Measurements from ENCODE around the gene NCOA1.
"Not testable (repeated sequence)": the region's sequence is repeated elsewhere in the genome, so short reads cannot be mapped to it uniquely, and the experiment has no call there.

The NCOA1 gene

DNA sequence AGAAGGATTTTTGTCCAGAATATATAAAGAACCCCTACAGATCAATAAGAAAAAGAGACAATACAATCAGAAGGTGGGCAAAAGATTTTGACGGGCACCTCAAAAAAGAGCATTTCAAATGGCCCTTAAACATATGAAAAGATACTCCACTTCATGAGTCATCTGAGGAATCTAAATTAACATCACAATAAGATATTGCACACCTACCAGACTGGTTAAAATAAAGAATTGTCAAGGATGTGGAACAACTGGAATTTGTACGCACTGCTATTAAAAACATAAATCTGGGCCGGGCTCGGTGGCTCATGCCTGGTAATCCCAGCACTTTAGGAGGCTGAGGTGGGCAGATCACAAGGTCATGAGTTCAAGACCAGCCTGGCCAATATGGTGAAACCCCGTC lies 17.0 kb upstream of the NCOA1 start:
- DNase-seq (ENCODE audit: low spot score) = no peak

DNA sequence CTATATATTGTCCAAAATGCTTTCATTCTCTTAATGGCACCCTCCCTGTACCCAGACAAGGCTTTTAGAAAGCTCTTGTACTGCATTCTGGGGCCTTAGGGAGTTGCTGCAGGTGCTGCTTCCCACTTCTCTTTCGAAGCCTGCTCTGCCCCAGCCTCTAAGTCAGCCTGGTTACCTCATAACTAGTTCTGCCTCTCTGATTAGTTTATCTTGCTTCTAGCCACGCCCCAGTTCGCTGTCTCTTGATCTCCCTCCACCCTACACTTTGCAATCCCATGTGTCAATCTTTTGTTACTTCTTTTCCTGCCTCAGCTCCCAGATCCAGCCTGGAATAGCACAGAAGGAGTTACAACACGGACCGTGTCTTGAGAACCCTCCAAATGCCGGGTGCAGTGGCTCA lies 13.8 kb upstream of the NCOA1 start:
- no peak for DNase-seq (ENCODE audit: low spot score)

DNA sequence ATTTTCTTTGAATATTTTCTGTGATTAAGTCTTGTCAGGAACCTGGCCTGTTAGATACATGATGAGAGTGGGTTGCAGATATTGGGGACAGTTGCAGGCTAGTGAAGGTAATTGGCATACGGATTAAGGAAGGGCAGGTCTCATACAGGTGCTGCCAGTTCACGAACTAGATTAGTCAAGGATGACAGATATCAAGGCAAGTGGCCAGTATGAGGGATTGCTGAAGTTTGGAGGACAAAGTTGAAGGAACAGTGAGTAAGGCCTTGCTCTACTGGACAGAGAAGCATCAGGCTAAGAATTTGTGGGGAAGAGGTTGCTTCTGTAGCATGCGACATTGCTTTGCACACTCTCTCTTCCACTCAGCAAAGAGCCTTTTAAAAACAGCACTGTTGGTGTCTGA lies 12.8 kb upstream of the NCOA1 start:
- no peak for DNase-seq (ENCODE audit: low spot score)

DNA sequence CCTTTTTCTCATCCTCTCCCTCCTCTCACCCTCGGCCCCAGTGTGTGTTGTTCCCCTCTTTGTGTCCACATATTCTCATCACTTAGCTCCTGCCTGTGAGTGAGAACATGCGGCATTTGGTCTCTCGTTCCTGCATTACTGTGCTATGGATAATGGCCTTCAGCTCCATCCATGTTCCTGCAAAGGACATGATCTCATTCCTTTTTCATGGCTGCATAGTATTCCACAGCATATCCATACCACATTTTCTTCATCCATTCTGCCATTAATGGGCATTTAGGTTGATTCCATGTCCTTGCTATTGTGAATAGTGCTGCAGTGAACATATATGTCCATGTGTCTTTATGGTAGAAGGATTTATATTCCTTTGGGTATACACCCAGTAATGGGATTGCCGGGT lies 10.8 kb upstream of the NCOA1 start:
- no peak for DNase-seq (ENCODE audit: low spot score)

DNA sequence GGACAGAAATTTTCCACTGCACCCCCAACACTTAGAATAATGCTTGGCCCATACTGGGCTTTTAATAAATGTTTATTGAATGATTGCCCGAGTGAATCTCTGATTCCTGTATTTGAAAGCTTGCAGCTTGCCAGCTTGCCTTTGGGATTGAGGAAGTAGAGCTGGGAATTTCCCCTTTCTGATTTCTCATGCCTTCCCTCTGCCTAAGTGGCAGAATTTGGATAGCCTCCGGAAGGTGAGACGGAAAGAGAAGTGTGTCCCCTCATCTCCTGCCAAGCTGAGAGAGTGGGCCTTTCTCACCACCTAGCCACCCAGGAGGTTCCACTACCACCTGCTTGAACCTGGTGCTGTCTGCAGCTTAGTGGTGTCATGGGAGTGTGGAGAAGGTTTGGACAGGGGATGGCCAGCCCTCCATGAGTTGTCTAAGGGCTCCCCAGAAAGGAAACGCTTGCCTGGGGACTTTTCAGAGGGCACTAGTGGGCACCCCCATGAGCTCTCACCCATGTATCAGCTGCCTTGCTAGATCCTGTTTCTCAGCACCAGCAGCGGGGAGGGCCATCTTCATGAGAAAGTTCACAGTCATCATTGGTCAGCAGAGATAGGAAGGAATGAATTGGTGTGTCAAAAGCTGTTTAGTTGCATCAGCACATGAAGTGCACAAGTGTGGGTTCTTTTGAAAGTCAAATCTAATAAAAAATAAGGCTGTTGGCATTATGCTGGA lies 8.6 kb upstream of the NCOA1 start:
- no peak for DNase-seq (ENCODE audit: low spot score)

DNA sequence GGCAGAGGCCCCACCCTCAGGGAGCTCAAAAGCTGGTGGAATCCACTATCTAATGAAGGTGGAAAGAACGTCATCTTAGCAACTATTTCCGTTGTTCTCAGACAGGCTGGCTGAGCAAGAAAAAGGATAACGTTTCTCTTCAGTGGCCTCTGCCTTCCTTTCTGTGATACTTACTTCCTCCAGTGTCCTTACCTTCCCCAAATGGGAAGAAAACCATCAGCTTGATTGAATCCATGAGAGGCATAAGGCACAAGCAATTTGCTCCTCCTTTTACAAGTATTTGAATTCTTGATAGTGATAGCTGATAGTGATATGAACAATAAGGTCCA lies 8.1 kb upstream of the NCOA1 start:
- no peak for DNase-seq (ENCODE audit: low spot score)

DNA sequence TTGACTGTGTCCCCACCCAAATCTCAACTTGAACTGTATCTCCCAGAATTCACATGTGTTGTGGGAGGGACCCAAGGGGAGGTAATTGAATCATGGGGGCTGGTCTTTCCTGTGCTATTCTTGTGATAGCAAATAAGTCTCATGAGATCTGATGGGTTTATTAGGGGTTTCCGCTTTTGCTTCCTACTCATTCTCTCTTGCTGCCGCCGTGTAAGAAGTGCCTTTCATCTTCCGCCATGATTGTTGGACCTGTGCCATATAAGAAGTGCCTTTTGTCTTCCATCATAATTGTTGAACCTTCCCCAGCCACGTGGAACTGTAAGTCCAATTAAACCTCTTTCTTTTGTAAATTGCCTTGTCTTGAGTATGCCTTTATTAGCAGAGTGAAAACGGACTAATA lies 6.4 kb upstream of the NCOA1 start:
- DNase-seq (ENCODE audit: low spot score) = not testable (repeated sequence)

DNA sequence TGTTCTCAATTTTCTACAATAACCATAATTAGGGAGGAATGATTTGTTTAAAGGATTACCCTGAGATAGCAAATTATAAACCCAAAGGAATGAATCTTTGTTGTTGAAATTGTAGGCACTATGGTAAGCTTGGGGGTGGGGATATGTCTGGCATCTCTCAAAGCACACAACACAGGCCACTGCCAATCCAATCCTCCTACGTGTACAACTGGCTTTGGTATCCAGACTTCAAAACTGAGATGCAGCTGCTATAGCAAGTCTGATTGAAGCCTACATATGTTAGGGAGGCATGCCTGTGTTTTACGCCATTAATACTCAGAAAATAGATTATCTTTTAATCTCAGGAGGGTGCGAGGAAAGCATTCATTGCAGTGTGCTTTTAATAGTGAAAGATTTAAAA lies 5.9 kb upstream of the NCOA1 start:
- no peak for DNase-seq (ENCODE audit: low spot score)

DNA sequence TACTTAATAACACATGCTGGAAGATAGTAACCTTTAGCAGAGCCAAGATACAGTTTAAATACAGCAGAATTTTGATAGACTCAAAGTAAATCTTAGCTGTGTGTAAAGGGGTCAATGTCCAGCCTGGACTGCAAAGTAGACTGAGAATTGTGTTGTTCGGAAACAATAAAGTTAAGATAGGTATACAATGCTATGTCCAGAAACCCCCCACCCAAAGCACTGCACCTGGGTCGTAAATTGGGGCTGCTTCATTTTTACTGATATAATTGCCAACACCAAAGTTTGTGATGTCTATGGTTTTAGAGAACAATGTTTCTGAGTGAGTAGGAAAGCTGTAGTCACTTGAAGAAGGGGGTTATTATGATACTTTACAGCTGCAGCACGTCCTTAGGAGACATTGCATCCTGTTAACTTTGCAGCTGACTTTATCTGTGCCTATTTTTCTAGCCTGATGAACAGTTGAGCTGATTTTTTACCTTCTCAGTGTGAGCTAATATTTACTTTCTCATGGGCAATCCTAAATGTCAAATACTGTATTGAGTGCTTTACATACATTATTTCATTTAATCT lies 4.3 kb upstream of the NCOA1 start:
- DNase-seq (ENCODE audit: low spot score) = no peak

DNA sequence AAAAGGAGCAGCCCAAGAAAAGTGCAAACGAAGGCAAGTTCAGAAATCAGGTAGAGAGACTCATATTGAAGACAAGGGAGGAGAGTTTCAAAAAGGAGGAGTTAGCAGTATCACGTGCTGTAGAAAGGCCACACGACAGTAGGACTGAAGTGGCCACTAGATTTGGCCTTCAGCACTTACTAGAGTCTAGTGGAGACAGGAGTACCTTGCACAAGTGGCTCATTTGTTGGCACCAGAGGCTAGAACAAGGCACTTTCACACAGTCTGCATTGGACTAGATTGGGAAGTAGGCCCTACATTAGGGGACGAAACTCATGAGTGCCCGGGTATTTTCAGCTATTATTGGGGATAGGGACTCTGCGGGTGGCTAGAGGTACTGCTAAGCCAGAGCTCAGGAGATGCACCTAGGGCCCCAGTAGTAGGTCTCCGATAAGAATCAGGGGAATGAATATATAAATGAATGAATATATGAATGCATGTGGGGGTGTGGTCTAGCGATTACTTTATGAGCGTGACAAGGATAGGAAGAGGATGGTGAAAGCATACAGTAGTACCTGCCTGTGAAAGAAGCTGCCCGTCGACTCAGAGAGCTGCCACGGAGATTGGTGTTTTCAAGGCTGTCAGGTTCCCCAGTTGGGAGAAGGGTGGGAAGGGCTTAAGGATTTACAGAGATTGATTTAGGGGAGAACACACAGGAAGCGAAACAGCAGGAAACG lies 1.4 kb upstream of the NCOA1 start:
- no peak for DNase-seq (ENCODE audit: low spot score)

DNA sequence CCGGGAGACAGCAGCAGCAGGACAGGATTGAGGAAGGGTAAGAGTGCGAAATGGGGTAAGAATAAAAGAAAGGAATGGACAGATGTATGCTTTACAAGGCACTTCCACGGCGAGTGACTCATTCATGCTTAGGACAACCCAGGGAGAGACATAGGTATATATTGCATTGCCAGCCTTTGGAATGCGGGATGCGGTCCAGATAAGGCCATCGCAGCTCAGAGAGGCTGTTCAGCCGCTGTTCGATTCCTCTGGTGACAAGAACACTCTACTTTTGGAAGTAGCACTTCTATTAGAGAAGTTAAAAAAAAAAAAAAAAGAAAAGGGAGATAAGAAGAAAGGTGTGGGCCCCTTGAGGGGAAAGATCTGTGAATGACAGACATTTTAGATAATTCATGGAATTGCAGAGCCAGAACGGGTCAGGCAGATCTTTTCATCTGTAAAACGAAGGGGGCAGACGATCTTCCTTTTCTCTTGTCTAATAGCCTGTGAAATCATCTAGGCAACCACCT lies 819 bp upstream of the NCOA1 start:
- DNase-seq (ENCODE audit: low spot score) = no peak

DNA sequence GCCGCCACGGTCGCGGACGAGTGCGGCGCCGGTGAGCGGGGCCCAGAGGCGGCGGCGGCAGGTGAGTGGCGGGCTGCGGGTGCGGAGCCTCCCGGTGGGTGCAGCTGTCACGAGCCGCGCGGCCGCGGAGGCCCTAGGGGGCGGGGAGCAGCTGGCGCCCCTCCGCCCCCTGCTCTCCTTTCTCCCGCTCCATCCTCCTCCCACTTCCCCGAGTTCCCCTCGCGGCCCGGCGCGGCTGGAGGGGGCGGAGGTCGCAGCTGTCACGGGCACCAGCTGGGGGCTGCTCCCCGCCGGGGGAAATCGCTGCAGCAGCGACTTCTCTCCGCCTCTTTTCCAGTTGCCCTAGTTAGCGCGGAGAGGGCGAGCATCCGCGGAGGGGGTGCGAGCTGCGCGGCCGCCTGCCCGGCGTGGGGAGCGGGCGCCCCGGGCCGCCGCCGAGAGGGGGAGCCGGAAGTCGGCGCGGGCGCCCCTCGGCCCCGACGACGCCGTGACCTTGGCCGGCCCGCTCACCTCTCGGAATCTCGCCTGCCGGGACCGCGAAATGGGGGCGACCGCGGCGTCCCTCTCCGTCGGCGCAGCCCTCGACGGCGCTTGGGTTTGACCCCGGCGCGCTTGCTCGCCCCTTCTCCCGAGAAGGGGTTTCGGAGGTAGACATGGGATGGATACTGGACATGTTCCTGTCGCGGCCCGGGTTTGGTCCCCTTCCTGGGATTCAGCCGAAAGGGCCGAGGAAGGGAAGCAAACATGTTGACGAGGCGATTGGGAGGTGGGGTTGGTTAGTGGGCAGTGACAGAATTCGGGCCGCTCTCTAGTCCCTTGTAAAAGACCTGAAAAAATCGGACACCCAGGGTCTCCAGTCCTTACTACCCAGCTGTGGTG lies 727 bp downstream of the NCOA1 start:
- peak; percentile 38 for DNase-seq (ENCODE audit: low spot score)

DNA sequence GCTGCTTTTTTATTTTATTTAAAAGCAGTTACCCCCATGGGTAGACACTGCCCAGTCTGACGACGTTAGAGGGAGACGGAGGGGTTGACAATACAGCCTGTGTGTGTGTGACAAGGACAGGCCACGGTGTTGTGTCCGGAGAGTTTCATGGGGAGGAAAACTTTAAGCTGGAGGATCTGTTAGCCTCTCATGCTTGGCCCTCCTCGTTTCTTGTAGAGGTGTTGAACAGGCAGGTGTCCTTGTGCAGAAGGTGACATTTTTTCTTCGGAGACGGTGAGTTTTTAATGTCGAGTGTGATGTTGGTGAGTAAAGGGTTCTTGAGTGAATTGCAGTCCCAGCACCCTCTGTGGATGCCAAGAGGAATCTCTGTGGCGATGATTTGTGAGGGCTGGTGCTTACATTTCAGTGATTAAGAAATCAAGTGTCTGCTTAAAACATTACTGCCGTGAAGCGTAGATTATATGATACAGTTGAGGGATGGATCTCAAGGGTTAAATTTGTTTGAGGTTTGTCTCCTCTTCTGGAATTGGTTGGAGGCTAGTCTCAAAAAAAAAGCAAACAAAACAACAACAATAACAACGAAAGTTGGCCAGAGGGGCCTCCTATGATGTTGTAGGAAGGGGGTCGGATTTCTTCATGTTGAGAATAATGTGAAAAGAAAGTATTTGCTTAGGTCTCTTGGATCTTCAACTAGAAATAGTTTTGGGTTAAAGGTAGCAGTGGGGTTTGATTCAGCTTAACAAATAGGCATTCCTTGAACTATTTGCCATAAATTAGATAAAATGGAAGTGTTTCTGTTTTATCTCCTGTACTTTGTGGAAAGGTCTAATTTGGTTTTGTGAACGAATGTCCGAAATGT lies 1.6 kb downstream of the NCOA1 start:
- DNase-seq (ENCODE audit: low spot score) = no peak

DNA sequence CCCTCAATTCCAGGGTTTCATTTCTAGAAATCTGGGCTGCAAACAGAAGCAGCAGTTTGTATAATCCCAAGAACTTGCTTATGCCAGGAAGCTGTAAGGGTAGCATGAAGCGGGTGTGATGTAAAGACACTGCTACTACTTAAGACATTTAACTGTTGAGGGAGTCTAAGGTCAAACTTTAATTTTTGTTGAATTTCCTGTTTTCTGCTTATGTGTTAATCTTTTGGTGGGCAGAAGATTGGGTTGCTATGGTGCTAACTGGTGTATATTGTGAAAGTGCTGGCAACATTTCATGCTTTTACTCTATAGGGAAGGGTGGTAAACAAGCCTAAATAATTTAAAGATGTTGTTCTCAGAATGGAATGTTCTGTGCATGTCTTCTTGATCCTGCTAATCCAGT lies 2.7 kb downstream of the NCOA1 start:
- DNase-seq (ENCODE audit: low spot score) = no peak

DNA sequence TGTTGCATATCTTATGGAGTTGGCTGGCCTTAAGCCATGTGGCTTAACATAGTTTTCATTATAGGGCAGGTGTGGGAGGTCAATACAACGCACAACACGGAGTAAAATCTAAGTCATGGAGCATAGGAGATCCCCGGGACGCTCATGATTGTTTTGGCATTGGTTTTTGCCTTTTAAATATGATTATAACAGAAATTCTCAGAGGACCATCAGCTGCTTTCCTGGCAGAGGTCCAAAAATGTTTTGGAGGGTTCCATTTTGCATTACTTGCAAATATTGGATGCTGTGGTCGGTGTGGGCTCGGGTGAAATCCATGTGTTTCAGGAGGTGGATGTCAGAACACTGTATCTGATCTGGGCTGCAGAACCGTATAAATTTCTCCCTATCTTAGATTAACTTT lies 3.4 kb downstream of the NCOA1 start:
- no peak for DNase-seq (ENCODE audit: low spot score)

DNA sequence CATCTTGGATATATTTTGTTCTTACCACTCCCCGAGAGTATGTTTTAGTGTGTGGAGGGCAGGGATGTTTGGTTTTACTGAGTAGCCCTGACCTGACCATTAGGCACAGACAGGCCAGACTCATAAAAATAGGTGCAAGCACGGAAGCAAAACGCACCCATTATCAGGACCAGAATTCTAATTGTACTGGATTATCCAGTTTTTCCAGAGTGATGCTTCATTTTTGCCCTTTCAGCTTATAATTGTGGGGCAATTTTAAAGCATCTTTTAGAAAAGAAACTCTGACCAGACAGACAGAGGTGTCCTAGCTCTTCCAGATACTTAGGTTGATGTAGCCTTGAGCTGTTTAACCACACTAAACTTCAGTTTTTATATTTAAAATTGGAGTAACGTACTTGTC lies 4.4 kb downstream of the NCOA1 start:
- DNase-seq (ENCODE audit: low spot score) = no peak

DNA sequence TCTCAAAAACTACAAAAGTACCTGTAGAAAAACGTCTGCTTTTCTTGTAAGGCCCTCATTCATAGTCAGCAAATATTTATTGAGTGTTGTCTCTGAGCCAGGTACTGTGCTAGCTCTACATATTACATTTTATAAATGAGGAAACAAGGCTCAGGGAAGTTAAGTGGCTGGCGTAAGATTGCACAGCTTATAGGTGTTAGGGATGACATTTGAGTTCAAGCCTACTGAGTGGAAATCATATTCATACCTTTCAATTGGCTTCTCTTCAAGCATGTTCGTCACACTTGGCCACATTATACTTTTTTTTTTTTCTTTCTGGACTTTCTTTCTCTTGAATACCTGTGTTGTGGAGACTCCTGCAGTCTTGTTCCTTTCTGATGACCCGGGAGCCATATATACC lies 5.9 kb downstream of the NCOA1 start:
- DNase-seq (ENCODE audit: low spot score) = no peak

DNA sequence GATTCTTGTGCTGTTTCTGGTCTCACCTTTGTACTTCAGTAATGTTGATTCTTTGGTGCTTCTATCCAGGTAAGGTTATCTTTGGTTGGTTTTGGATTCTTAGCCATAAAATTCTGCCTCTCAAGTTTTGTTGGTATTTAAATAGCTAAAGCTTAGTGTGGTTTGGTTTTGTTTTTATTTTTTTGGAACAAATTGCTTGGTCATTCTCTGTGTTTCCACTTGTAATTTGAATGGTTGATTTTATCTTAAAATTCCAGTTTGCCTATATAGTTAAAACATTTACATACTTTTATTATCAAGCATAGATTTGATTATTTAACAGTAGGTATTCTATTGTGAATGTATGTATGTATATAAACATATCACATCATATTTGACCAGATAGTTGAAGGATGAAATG lies 6.6 kb downstream of the NCOA1 start:
- no peak for DNase-seq (ENCODE audit: low spot score)

DNA sequence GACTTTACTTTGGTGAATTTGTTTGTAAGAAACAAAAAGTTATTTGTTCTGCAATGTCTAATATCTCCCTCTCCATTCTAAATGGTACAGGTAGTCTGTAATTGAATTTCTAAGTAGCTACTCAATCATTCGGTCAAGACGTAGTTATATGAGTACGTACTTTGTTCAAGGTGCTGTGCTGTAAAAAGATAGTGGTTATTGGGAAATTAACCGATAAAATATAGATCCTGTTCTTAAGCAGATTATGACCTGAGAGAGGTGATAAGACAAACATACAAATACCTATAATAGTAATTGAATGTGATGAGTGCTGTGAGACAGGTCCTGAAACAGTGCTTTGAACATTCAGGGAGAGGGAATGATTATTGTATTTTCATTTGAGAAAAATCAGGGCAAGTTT lies 7.1 kb downstream of the NCOA1 start:
- no peak for DNase-seq (ENCODE audit: low spot score)

DNA sequence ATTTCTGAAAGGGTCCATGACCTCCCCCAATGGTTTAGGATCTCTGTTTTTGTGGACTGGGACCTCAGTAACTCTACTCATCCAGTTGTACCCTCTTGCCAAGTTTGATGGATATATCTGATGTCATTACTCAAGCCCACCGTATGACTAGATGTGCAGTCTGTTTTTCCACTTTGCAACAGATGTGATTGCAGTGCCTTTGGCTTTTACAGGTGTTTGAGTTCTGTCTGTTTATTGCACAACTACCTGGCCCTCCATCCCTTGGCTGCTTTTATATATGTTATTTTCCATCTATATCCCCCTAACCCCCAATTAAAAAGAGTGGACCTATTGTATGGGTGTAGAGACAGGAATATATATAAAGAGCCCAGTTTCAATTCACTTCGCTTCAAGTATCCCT lies 10.8 kb downstream of the NCOA1 start:
- DNase-seq (ENCODE audit: low spot score) = no peak

DNA sequence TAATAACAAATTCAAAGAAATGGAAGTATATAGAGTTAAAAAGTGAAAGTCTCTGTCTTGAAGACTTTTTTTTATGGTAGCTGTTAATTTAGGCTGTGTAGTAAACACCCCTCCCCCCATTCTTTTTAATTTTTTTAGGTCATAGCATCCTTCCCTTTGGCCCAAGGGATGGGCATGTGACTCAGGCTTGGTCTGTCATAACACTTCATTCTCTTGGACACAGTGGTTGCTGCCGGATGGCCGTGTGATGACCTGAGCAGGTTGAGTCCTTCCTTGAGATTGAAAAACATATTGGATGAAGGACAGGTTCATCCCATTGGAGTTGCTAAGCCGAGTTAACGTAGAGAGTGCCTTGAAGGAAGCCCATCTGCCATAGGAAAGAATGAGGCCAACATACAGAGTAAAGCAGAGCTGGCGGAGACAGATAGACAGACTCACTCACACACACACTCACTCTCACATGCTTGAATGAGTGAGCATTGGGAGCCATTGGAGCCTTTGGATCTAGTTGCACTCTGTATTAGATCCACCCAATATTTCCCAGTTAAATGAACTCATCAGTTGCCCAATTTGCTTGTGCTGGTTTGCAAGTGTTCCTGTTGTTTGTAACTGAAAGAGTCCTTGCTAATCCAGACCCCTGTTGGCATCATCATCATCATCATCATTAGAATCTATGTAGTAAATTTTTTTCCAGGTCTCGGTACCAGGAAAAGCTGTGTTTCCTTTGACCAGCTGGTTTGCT lies 14.7 kb downstream of the NCOA1 start:
- DNase-seq (ENCODE audit: low spot score) = no peak

Measured in CD4-positive, alpha-beta T cell treated with Interleukin-6 at 100 ng/mL for 8 hours (primary cell).